ENCODE data around the gene CTDNEP1.

The CTDNEP1 gene

DNA sequence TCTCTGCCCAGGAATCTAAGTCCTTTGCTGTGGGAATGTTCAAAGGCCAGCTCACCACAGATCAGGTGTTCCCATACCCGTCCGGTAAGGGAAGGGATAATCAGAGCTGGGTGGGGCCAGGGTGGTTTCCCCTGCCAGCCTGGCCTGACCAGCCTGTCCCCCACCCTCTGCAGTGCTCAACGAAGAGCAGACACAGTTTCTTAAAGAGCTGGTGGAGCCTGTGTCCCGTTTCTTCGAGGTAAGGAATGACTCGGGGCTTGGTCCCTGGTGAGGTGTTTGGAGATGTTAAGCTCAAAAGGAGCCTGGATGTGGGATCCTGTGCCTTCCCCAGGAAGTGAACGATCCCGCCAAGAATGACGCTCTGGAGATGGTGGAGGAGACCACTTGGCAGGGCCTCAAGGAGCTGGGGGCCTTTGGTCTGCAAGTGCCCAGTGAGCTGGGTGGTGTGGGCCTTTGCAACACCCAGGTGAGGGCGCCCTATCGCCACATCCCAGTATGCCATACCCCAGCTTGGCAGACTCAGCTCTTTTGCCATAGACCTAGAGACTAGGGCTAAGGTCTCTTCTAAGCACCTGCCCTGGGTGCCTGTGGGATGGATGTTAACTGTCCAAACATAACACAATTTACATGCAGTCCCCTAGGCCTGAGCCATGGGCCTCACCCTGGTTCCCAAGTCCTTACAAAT is 30.8 kb downstream of the CTDNEP1 start:
- DNase-seq (ENCODE audit: low read depth) = peak; percentile 80
- H3K4me3 ChIP-seq (ENCODE audit: low read depth, low read length) = peak overlapping the region; percentile 68
- TF ChIP-seq, protein P1, sequence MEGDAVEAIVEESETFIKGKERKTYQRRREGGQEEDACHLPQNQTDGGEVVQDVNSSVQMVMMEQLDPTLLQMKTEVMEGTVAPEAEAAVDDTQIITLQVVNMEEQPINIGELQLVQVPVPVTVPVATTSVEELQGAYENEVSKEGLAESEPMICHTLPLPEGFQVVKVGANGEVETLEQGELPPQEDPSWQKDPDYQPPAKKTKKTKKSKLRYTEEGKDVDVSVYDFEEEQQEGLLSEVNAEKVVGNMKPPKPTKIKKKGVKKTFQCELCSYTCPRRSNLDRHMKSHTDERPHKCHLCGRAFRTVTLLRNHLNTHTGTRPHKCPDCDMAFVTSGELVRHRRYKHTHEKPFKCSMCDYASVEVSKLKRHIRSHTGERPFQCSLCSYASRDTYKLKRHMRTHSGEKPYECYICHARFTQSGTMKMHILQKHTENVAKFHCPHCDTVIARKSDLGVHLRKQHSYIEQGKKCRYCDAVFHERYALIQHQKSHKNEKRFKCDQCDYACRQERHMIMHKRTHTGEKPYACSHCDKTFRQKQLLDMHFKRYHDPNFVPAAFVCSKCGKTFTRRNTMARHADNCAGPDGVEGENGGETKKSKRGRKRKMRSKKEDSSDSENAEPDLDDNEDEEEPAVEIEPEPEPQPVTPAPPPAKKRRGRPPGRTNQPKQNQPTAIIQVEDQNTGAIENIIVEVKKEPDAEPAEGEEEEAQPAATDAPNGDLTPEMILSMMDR (IDR thresholded peaks at IDR 0.05; ENCODE audit: insufficient read depth, low read depth, low read length, missing control alignments) = peak; percentile 70

- TF ChIP-seq, protein P1 (IDR thresholded peaks at IDR 0.05; ENCODE audit: insufficient read depth, low read depth, low read length, missing control alignments) = no peak
Observed at GRCh38 chr17:7219812-7220592, 31.5 kb downstream of the CTDNEP1 start, which contains the start of the genes ACADVL and DLG4. TSS of gene ACADVL (plus strand) at chr17:7219938. CDS start at chr17:7219985, 47 bp downstream. TSS of gene DLG4 (minus strand) at chr17:7219836.

DNA sequence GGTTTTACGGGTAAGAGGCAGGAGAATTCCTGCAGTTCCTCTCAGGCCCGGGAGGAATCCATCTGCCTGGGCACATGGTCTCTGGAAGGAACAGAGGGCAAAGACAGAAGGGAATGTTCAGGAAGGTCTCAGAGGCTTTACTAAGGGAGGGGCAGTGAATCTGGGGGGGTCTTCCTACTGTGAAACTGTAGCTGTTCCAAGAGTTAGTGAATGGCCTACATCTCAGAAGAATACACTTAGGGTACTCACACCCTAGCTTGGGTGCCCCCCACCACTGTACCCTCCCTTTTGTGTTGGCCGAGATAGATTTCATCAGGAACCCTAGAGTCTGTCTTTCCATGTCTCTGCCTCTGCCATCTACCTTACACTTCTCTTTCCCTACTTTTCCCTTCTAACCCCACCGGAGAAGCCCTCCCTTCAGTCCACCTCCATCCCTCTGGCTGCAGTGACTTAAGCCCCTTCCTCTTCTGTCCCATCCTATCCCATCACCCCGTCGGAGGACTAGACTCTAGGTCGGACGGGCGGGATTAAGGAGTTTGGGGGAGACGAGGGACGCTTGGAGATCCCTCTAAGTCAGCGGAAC is 32.2 kb downstream of the CTDNEP1 start:
- DNase-seq (ENCODE audit: low read depth) = no peak
- TF ChIP-seq, protein P1 (IDR thresholded peaks at IDR 0.05; ENCODE audit: insufficient read depth, low read depth, low read length, missing control alignments) = no peak
- peak overlapping the region; percentile 68 for H3K4me3 ChIP-seq (ENCODE audit: low read depth, low read length)

More at GRCh38 chr17:7219812-7220592, 31.5 kb downstream of the CTDNEP1 start, which contains the start of the genes ACADVL and DLG4:
- peak within 1 kb of the TSS; percentile 68 for H3K4me3 ChIP-seq (ENCODE audit: low read depth, low read length)
- DNase-seq (ENCODE audit: low read depth) = peak; percentile 85

- no peak for DNase-seq (ENCODE audit: low read depth)
- TF ChIP-seq, protein P1 (IDR thresholded peaks at IDR 0.05; ENCODE audit: insufficient read depth, low read depth, low read length, missing control alignments) = no peak
- H3K4me3 ChIP-seq (ENCODE audit: low read depth, low read length) = no peak overlapping the region
Observed at GRCh38 chr17:7218758-7219157, 32.8 kb downstream of the CTDNEP1 start.

DNA sequence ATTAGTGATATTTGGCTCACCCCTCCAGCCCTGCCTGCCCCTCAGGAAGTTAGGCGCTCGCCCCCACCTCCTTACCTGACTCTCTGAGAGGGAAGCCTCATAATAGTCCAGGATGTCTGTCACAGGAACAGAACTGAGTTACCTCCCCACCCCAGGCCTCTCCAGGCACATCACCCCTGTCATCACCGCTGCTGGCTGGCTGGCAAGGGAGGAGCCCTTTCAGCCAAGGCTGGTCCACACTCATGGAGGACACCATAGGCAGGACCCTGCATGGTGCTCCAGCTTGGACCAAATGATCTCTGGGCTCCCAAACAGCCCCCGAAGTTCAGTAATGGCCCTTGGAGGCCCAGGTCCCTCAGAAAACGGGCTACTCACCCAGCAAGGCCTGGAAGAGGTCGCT is 33.4 kb downstream of the CTDNEP1 start:
- no peak for DNase-seq (ENCODE audit: low read depth)
- no peak overlapping the region for H3K4me3 ChIP-seq (ENCODE audit: low read depth, low read length)
- TF ChIP-seq, protein P1 (IDR thresholded peaks at IDR 0.05; ENCODE audit: insufficient read depth, low read depth, low read length, missing control alignments) = no peak

DNA sequence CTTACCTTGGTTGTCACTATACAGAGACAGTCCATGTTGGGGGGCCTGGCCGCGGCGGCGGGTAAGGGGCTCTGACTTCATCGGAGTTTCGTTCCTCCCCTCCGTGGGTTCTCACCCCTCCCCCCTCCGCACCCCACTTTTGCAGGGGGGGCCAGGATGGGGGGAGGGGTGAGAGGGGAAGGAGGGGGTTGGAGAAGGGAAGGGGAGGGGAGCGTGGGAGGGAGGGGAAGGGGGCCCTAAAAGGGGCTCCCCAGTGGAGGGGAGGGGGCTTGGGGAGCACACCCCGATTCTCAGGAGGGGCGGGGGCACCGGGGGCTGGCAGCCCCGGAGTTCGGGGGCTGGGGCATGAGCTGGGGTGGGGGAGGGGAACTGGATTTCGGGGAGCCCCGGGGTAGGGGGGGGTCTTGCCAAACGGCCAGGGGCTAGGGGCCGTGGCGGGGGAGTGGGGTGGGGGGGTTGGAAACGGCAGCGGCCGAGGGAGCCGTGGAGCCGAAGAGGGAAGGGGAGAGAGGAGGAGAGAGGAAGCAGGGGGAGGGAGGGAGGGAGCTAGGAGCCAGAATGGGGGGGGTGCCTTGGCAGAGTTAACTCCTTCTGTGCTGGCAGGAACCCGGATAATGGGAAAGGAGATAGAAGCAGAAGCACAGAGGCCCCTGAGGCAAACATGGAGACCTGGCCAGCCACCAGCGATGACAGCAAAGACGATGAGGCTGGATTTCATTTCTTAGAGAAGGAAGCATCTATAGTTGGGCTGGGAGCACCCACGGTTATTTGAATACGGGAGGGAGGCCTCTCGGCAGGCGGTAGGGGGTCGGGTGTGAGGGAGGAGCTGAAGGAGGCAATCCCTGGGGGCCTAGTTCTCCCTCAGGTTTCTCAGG is 34.2 kb downstream of the CTDNEP1 start:
- H3K4me3 ChIP-seq (ENCODE audit: low read depth, low read length) = no peak overlapping the region
- no peak for DNase-seq (ENCODE audit: low read depth)
- TF ChIP-seq, protein P1 (IDR thresholded peaks at IDR 0.05; ENCODE audit: insufficient read depth, low read depth, low read length, missing control alignments) = no peak
